ENCODE measurements around the gene DYRK1A.

GRCh38 chr21:37365517-37366481, 774 bp upstream of the DYRK1A start:
- TF ChIP-seq CTCF (IDR thresholded peaks at IDR 0.05; ENCODE audit: insufficient read depth, low read length, poor library complexity, severe bottlenecking) (no peak), EZH2phosphoT487 (conservative IDR thresholded peaks at IDR 0.05; ENCODE audit: low read length) (no peak)
